Measurements from ENCODE around the gene CADM3. TPM values are rescaled to one million over a fixed set of nuclear protein-coding genes. Genes with fewer than 3 reads are reported as not detected.

CADM3 gene
- total and polyA plus RNA-seq, 2 of the 8 experiments (the other 6 are each of a cell fraction or from before 2014, with no cell fraction given), result 8.3 to 8.5 TPM

DNA sequence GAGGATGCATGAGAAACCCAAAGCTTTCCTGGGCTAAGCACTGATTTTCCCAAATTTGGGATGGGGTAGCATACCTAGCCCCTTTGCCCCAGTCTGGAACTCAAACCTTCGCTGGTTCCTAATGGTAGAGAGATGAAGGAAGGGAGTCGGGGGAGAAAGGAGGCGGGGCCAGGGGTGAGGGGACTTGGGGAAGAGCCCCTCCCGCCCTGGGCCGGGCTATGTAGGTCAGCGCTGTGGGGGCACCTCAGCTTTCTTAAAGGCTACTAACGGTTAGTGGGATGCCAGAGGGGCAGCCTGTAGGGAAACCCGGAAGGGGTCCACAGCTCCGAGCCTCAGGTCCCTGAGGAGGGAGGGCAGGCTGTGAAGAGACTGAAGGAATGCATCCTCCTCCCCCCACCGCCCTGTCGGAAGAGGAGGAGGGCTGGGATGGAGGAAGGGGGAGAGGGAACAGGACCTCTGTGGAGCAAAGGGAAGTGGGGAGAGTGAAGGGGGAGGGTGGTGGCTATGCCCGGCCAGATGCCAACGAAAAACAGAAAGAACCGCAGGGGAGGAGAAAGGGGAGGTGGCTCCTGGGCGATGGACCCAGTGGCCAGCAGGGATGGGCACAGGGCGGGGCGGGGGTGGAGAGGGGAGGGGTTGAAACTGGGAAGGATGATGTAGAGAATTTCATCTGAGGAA lies 1.3 kb downstream of the CADM3 start (continued):
- TF ChIP-seq, protein P1, sequence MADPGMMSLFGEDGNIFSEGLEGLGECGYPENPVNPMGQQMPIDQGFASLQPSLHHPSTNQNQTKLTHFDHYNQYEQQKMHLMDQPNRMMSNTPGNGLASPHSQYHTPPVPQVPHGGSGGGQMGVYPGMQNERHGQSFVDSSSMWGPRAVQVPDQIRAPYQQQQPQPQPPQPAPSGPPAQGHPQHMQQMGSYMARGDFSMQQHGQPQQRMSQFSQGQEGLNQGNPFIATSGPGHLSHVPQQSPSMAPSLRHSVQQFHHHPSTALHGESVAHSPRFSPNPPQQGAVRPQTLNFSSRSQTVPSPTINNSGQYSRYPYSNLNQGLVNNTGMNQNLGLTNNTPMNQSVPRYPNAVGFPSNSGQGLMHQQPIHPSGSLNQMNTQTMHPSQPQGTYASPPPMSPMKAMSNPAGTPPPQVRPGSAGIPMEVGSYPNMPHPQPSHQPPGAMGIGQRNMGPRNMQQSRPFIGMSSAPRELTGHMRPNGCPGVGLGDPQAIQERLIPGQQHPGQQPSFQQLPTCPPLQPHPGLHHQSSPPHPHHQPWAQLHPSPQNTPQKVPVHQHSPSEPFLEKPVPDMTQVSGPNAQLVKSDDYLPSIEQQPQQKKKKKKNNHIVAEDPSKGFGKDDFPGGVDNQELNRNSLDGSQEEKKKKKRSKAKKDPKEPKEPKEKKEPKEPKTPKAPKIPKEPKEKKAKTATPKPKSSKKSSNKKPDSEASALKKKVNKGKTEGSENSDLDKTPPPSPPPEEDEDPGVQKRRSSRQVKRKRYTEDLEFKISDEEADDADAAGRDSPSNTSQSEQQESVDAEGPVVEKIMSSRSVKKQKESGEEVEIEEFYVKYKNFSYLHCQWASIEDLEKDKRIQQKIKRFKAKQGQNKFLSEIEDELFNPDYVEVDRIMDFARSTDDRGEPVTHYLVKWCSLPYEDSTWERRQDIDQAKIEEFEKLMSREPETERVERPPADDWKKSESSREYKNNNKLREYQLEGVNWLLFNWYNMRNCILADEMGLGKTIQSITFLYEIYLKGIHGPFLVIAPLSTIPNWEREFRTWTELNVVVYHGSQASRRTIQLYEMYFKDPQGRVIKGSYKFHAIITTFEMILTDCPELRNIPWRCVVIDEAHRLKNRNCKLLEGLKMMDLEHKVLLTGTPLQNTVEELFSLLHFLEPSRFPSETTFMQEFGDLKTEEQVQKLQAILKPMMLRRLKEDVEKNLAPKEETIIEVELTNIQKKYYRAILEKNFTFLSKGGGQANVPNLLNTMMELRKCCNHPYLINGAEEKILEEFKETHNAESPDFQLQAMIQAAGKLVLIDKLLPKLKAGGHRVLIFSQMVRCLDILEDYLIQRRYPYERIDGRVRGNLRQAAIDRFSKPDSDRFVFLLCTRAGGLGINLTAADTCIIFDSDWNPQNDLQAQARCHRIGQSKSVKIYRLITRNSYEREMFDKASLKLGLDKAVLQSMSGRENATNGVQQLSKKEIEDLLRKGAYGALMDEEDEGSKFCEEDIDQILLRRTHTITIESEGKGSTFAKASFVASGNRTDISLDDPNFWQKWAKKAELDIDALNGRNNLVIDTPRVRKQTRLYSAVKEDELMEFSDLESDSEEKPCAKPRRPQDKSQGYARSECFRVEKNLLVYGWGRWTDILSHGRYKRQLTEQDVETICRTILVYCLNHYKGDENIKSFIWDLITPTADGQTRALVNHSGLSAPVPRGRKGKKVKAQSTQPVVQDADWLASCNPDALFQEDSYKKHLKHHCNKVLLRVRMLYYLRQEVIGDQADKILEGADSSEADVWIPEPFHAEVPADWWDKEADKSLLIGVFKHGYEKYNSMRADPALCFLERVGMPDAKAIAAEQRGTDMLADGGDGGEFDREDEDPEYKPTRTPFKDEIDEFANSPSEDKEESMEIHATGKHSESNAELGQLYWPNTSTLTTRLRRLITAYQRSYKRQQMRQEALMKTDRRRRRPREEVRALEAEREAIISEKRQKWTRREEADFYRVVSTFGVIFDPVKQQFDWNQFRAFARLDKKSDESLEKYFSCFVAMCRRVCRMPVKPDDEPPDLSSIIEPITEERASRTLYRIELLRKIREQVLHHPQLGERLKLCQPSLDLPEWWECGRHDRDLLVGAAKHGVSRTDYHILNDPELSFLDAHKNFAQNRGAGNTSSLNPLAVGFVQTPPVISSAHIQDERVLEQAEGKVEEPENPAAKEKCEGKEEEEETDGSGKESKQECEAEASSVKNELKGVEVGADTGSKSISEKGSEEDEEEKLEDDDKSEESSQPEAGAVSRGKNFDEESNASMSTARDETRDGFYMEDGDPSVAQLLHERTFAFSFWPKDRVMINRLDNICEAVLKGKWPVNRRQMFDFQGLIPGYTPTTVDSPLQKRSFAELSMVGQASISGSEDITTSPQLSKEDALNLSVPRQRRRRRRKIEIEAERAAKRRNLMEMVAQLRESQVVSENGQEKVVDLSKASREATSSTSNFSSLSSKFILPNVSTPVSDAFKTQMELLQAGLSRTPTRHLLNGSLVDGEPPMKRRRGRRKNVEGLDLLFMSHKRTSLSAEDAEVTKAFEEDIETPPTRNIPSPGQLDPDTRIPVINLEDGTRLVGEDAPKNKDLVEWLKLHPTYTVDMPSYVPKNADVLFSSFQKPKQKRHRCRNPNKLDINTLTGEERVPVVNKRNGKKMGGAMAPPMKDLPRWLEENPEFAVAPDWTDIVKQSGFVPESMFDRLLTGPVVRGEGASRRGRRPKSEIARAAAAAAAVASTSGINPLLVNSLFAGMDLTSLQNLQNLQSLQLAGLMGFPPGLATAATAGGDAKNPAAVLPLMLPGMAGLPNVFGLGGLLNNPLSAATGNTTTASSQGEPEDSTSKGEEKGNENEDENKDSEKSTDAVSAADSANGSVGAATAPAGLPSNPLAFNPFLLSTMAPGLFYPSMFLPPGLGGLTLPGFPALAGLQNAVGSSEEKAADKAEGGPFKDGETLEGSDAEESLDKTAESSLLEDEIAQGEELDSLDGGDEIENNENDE (IDR thresholded peaks at IDR 0.05; ENCODE audit: insufficient replicate concordance, low read length), result no peak
- TF ChIP-seq CHD1 (IDR thresholded peaks at IDR 0.05; ENCODE audit: low read depth, low read length) (no peak), TAF7 (optimal IDR thresholded peaks at IDR 0.05; ENCODE audit: borderline replicate concordance, low read depth, low read length) (no peak), ZNF274 (IDR thresholded peaks at IDR 0.05; ENCODE audit: borderline replicate concordance, extremely low read depth, low read length) (no peak), HDAC2 (IDR thresholded peaks at IDR 0.05; ENCODE audit: borderline replicate concordance in 1 of 2, low read depth in 2 of 2, low read length in 2 of 2) (0 out of 4 replicates have a peak, but pooled peaks of 1 of the 2 experiments have one; percentile 37), NRF1 (IDR thresholded peaks at IDR 0.05; ENCODE audit: low read depth, low read length) (no peak)
- TF ChIP-seq, protein P2, sequence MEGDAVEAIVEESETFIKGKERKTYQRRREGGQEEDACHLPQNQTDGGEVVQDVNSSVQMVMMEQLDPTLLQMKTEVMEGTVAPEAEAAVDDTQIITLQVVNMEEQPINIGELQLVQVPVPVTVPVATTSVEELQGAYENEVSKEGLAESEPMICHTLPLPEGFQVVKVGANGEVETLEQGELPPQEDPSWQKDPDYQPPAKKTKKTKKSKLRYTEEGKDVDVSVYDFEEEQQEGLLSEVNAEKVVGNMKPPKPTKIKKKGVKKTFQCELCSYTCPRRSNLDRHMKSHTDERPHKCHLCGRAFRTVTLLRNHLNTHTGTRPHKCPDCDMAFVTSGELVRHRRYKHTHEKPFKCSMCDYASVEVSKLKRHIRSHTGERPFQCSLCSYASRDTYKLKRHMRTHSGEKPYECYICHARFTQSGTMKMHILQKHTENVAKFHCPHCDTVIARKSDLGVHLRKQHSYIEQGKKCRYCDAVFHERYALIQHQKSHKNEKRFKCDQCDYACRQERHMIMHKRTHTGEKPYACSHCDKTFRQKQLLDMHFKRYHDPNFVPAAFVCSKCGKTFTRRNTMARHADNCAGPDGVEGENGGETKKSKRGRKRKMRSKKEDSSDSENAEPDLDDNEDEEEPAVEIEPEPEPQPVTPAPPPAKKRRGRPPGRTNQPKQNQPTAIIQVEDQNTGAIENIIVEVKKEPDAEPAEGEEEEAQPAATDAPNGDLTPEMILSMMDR (IDR thresholded peaks at IDR 0.05; ENCODE audit: control extremely low read depth in 1 of 3, insufficient read depth in 1 of 3, low read depth in 1 of 3, low read length in 3 of 3), result no peak

All from H1 (cell line).